Neural progenitor cell (in vitro differentiated cells): ENCODE results near the gene ATXN7L2. TPM values are rescaled to one million over a fixed set of nuclear protein-coding genes. Genes with fewer than 3 reads are reported as not detected.
A peak's percentile ranks its signal among the peaks of the same experiment; 100 is the strongest.

Source experiments
- DNase-seq: peaks from one replicate; pipeline ENCODE4 v3.0.0-alpha.2; 2016; ENCODE audit warnings: low spot score
- H2AFZ ChIP-seq: fragments of 200-600 bp; sonication (generic); replicated peaks from 2 replicates; pipeline ENCODE4 v1.6.1; 2016; ENCODE audit warnings: antibody characterized with exemption
- H3F3A ChIP-seq: fragments of 200-600 bp; sonication (generic); 2 replicates; pipeline ENCODE4 v1.6.1; 2016; ENCODE audit warnings: antibody characterized with exemption, low read depth
- H3K27ac ChIP-seq: fragments of 200-600 bp; sonication (generic); 2 replicates; pipeline ENCODE4 v1.5.1; 2016; ENCODE audit warnings: mild to moderate bottlenecking
- H3K27me3 ChIP-seq: fragments of 200-600 bp; sonication (generic); 2 replicates; pipeline ENCODE4 v1.6.1; 2016; ENCODE audit warnings: mild to moderate bottlenecking, moderate library complexity
- H3K36me3 ChIP-seq: fragments of 200-600 bp; sonication (generic); 2 replicates; pipeline ENCODE4 v1.5.1; 2016
- H3K4me1 ChIP-seq: fragments of 200-600 bp; sonication (generic); 2 replicates; pipeline ENCODE4 v1.6.1; 2016; ENCODE audit warnings: mixed run types
- H3K4me2 ChIP-seq: fragments of 200-600 bp; sonication (generic); 2 replicates; pipeline ENCODE4 v1.6.1; 2016
- H3K4me3 ChIP-seq: fragments of 200-600 bp; sonication (generic); 2 replicates; pipeline ENCODE4 v1.5.1; 2016
- H3K79me2 ChIP-seq: fragments of 200-600 bp; sonication (generic); 2 replicates; pipeline ENCODE4 v1.6.1; 2016; ENCODE audit warnings: low read depth
- H3K9ac ChIP-seq: fragments of 200-600 bp; sonication (generic); 2 replicates; pipeline ENCODE4 v1.6.1; 2016
- H3K9me3 ChIP-seq: fragments of 200-600 bp; sonication (generic); 2 replicates; pipeline ENCODE4 v1.5.1; 2016; ENCODE audit warnings: low read depth
- H4K20me1 ChIP-seq: fragments of 200-600 bp; sonication (generic); 2 replicates; pipeline ENCODE4 v1.6.1; 2016; ENCODE audit warnings: low read depth
- H3K27ac Mint-ChIP-seq: 3 replicates; pipeline ENCODE4 v1.8.0; 2021; ENCODE audit warnings: mixed read lengths
- H3K27me3 Mint-ChIP-seq: 2 replicates; pipeline ENCODE4 v1.8.0; 2022; ENCODE audit warnings: low read depth, mild to moderate bottlenecking, inconsistent platforms, moderate library complexity, mixed read lengths; ENCODE audit not compliant: insufficient read depth
- H3K36me3 Mint-ChIP-seq: 3 replicates; pipeline ENCODE4 v1.8.0; 2021; ENCODE audit warnings: mixed read lengths
- H3K4me1 Mint-ChIP-seq: 3 replicates; pipeline ENCODE4 v1.8.0; 2021; ENCODE audit warnings: mixed read lengths
- H3K4me3 Mint-ChIP-seq: 3 replicates; pipeline ENCODE4 v1.8.0; 2021; ENCODE audit warnings: mild to moderate bottlenecking, moderate library complexity, mixed read lengths
- H3K9me3 Mint-ChIP-seq: 3 replicates; pipeline ENCODE4 v1.8.0; 2020; ENCODE audit warnings: mixed read lengths
- CTCF ChIP-seq: fragments of 200-600 bp; sonication (generic); IDR thresholded peaks from 2 replicates; pipeline ENCODE4 v1.5.1; 2017; ENCODE audit warnings: antibody characterized with exemption, mild to moderate bottlenecking
- EZH2 ChIP-seq: fragments of 200-600 bp; sonication (generic); IDR thresholded peaks from 2 replicates; pipeline ENCODE4 v1.6.1; 2017; ENCODE audit warnings: antibody characterized with exemption, mild to moderate bottlenecking, moderate library complexity
- EZH2phosphoT487 ChIP-seq: fragments of 200-600 bp; sonication (generic); IDR thresholded peaks from 2 replicates; pipeline ENCODE4 v1.6.1; 2017; ENCODE audit warnings: antibody characterized with exemption
- total RNA-seq: library from RNA; depleted of rRNA; stranded (reverse); fragments of >200 nt; gene quantifications from 2 replicates; pipeline ENCODE4 v1.2.3, GENCODE V29; 2015; ENCODE audit warnings: low replicate concordance

Gene ATXN7L2
- total RNA-seq, 1 donor from 2014 or later: 6.5 TPM

- Histone ChIP-seq H3K9me3 (no peaks in the 10 kb centered on the region), H3K9ac (no peak overlapping the region), H3F3A (peaks cover 23% of the 10 kb centered on the region), H3K4me1 (peaks cover 15% of the 10 kb centered on the region), H3K27ac (no peak overlapping the region), H4K20me1 (peaks cover 7% of the 10 kb centered on the region), H3K4me3 (no peak overlapping the region), H3K79me2 (no peaks in the 10 kb centered on the region), H3K36me3 (no peaks in the 10 kb centered on the region), H3K27me3 (no peaks in the 10 kb centered on the region), H2AFZ (no peak overlapping the region), H3K4me2 (no peak overlapping the region)
- Mint-ChIP-seq H3K27ac (peak overlapping the region; percentile 15), H3K4me3 (peak overlapping the region; percentile 52), H3K36me3 (no peaks in the 10 kb centered on the region), H3K27me3 (no peaks in the 10 kb centered on the region), H3K4me1 (peaks cover 55% of the 10 kb centered on the region), H3K9me3 (no peaks in the 10 kb centered on the region)
- DNase-seq: no peak
- TF ChIP-seq CTCF (no peak), EZH2phosphoT487 (no peak), EZH2 (no peak)
Measured at GRCh38 chr1:109501644-109502363, 18.1 kb downstream of the ATXN7L2 start.

- Mint-ChIP-seq H3K27ac (no peak overlapping the region), H3K9me3 (no peaks in the 10 kb centered on the region), H3K27me3 (no peaks in the 10 kb centered on the region), H3K4me1 (peaks cover 54% of the 10 kb centered on the region), H3K36me3 (no peaks in the 10 kb centered on the region), H3K4me3 (no peak overlapping the region)
- H3K27me3 ChIP-seq: no peaks in the 10 kb centered on the region
- TF ChIP-seq EZH2 (no peak), EZH2phosphoT487 (no peak), CTCF (no peak)
- no peaks in the 10 kb centered on the region for H3K9me3 ChIP-seq
- H3K4me2 ChIP-seq: no peak overlapping the region
- H4K20me1 ChIP-seq: peaks cover 7% of the 10 kb centered on the region
- H3K4me1 ChIP-seq: peaks cover 13% of the 10 kb centered on the region
- no peak for DNase-seq
- no peak overlapping the region for H3K27ac ChIP-seq
- no peaks in the 10 kb centered on the region for H3K36me3 ChIP-seq
- H3K9ac ChIP-seq: no peak overlapping the region
- H3F3A ChIP-seq: peaks cover 22% of the 10 kb centered on the region
- no peak overlapping the region for H2AFZ ChIP-seq
- no peak overlapping the region for H3K4me3 ChIP-seq
- H3K79me2 ChIP-seq: no peaks in the 10 kb centered on the region
Measured at GRCh38 chr1:109502364-109502851, 18.7 kb downstream of the ATXN7L2 start.

- Histone ChIP-seq H3K36me3 (no peaks in the 10 kb centered on the region), H3K27me3 (peaks cover 4% of the 10 kb centered on the region), H3K79me2 (no peaks in the 10 kb centered on the region), H3K4me1 (no peaks in the 10 kb centered on the region), H3K9me3 (no peaks in the 10 kb centered on the region), H3K9ac (no peak overlapping the region), H2AFZ (no peak overlapping the region), H3K27ac (no peak overlapping the region), H3K4me2 (no peak overlapping the region), H3F3A (peaks cover 7% of the 10 kb centered on the region), H4K20me1 (peaks cover 4% of the 10 kb centered on the region), H3K4me3 (no peak overlapping the region)
- no peaks in the 10 kb centered on the region for H3K27me3 Mint-ChIP-seq
- no peak overlapping the region for H3K4me3 Mint-ChIP-seq
- no peak for DNase-seq
- TF ChIP-seq CTCF: no peak
- TF ChIP-seq EZH2: no peak
- no peak for TF ChIP-seq EZH2phosphoT487
- no peaks in the 10 kb centered on the region for H3K36me3 Mint-ChIP-seq
- peaks cover 51% of the 10 kb centered on the region for H3K4me1 Mint-ChIP-seq
- H3K27ac Mint-ChIP-seq: no peak overlapping the region
- no peaks in the 10 kb centered on the region for H3K9me3 Mint-ChIP-seq
Measured at GRCh38 chr1:109503935-109504334, 20.2 kb downstream of the ATXN7L2 start.
